Neural progenitor cell (in vitro differentiated cells): ENCODE results near the gene GALM. TPM values are rescaled to one million over a fixed set of nuclear protein-coding genes. Genes with fewer than 3 reads are reported as not detected.

Experiments
- DNase-seq: peaks from one replicate; pipeline ENCODE4 v3.0.0-alpha.2; 2016; ENCODE audit warnings: low spot score
- H2AFZ ChIP-seq: fragments of 200-600 bp; sonication (generic); replicated peaks from 2 replicates; pipeline ENCODE4 v1.6.1; 2016; ENCODE audit warnings: antibody characterized with exemption
- H3F3A ChIP-seq: fragments of 200-600 bp; sonication (generic); 2 replicates; pipeline ENCODE4 v1.6.1; 2016; ENCODE audit warnings: antibody characterized with exemption, low read depth
- H3K27ac ChIP-seq: fragments of 200-600 bp; sonication (generic); 2 replicates; pipeline ENCODE4 v1.5.1; 2016; ENCODE audit warnings: mild to moderate bottlenecking
- H3K27me3 ChIP-seq: fragments of 200-600 bp; sonication (generic); 2 replicates; pipeline ENCODE4 v1.6.1; 2016; ENCODE audit warnings: mild to moderate bottlenecking, moderate library complexity
- H3K36me3 ChIP-seq: fragments of 200-600 bp; sonication (generic); 2 replicates; pipeline ENCODE4 v1.5.1; 2016
- H3K4me1 ChIP-seq: fragments of 200-600 bp; sonication (generic); 2 replicates; pipeline ENCODE4 v1.6.1; 2016; ENCODE audit warnings: mixed run types
- H3K4me2 ChIP-seq: fragments of 200-600 bp; sonication (generic); 2 replicates; pipeline ENCODE4 v1.6.1; 2016
- H3K4me3 ChIP-seq: fragments of 200-600 bp; sonication (generic); 2 replicates; pipeline ENCODE4 v1.5.1; 2016
- H3K79me2 ChIP-seq: fragments of 200-600 bp; sonication (generic); 2 replicates; pipeline ENCODE4 v1.6.1; 2016; ENCODE audit warnings: low read depth
- H3K9ac ChIP-seq: fragments of 200-600 bp; sonication (generic); 2 replicates; pipeline ENCODE4 v1.6.1; 2016
- H3K9me3 ChIP-seq: fragments of 200-600 bp; sonication (generic); 2 replicates; pipeline ENCODE4 v1.5.1; 2016; ENCODE audit warnings: low read depth
- H4K20me1 ChIP-seq: fragments of 200-600 bp; sonication (generic); 2 replicates; pipeline ENCODE4 v1.6.1; 2016; ENCODE audit warnings: low read depth
- H3K27ac Mint-ChIP-seq: 3 replicates; pipeline ENCODE4 v1.8.0; 2021; ENCODE audit warnings: mixed read lengths
- H3K27me3 Mint-ChIP-seq: 2 replicates; pipeline ENCODE4 v1.8.0; 2022; ENCODE audit warnings: low read depth, mild to moderate bottlenecking, inconsistent platforms, moderate library complexity, mixed read lengths; ENCODE audit not compliant: insufficient read depth
- H3K36me3 Mint-ChIP-seq: 3 replicates; pipeline ENCODE4 v1.8.0; 2021; ENCODE audit warnings: mixed read lengths
- H3K4me1 Mint-ChIP-seq: 3 replicates; pipeline ENCODE4 v1.8.0; 2021; ENCODE audit warnings: mixed read lengths
- H3K4me3 Mint-ChIP-seq: 3 replicates; pipeline ENCODE4 v1.8.0; 2021; ENCODE audit warnings: mild to moderate bottlenecking, moderate library complexity, mixed read lengths
- H3K9me3 Mint-ChIP-seq: 3 replicates; pipeline ENCODE4 v1.8.0; 2020; ENCODE audit warnings: mixed read lengths
- CTCF ChIP-seq: fragments of 200-600 bp; sonication (generic); IDR thresholded peaks from 2 replicates; pipeline ENCODE4 v1.5.1; 2017; ENCODE audit warnings: antibody characterized with exemption, mild to moderate bottlenecking
- EZH2 ChIP-seq: fragments of 200-600 bp; sonication (generic); IDR thresholded peaks from 2 replicates; pipeline ENCODE4 v1.6.1; 2017; ENCODE audit warnings: antibody characterized with exemption, mild to moderate bottlenecking, moderate library complexity
- EZH2phosphoT487 ChIP-seq: fragments of 200-600 bp; sonication (generic); IDR thresholded peaks from 2 replicates; pipeline ENCODE4 v1.6.1; 2017; ENCODE audit warnings: antibody characterized with exemption
- total RNA-seq: library from RNA; depleted of rRNA; stranded (reverse); fragments of >200 nt; gene quantifications from 2 replicates; pipeline ENCODE4 v1.2.3, GENCODE V29; 2015; ENCODE audit warnings: low replicate concordance

GALM gene
- total RNA-seq, 1 donor from 2014 or later, result 7.1 TPM

DNA sequence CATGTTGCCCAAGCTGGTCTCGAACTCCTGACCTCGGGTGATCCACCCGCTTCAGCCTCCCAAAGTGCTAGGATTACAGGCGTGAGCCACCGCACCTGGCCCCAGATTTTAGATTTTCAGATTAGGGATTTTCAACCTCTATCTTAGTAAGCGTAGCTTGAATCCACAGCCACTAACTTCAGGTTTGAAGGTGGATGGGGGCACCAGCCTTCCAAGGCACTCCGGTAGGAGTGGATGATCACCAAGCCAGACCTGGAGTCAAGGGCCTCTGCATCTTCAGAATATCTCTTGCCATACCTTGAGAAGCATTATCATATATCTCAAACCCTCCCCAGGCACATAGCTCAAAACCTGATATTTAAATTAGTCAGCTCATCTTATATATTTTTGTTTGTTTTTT is 17.9 kb downstream of the GALM start:
- Histone ChIP-seq H3K9me3 (no peaks in the 10 kb centered on the region), H3F3A (no peaks in the 10 kb centered on the region), H3K4me3 (no peak overlapping the region), H3K4me2 (no peak overlapping the region), H3K4me1 (no peaks in the 10 kb centered on the region), H4K20me1 (no peaks in the 10 kb centered on the region), H3K27me3 (no peaks in the 10 kb centered on the region), H3K9ac (no peak overlapping the region), H3K36me3 (no peaks in the 10 kb centered on the region), H3K27ac (no peak overlapping the region), H2AFZ (no peak overlapping the region), H3K79me2 (no peaks in the 10 kb centered on the region)
- DNase-seq, result no peak
- Mint-ChIP-seq H3K36me3 (peaks cover 21% of the 10 kb centered on the region), H3K9me3 (no peaks in the 10 kb centered on the region), H3K27ac (no peak overlapping the region), H3K4me1 (no peaks in the 10 kb centered on the region), H3K27me3 (no peaks in the 10 kb centered on the region), H3K4me3 (no peak overlapping the region)
- TF ChIP-seq CTCF (no peak), EZH2phosphoT487 (no peak), EZH2 (no peak)

GRCh38 chr2:38685116-38685735 is 19.3 kb downstream of the GALM start:
- H3K9me3 Mint-ChIP-seq, result no peaks in the 10 kb centered on the region
- Histone ChIP-seq H3K9ac (no peak overlapping the region), H4K20me1 (no peaks in the 10 kb centered on the region), H3F3A (no peaks in the 10 kb centered on the region), H2AFZ (no peak overlapping the region), H3K27ac (no peak overlapping the region), H3K27me3 (no peaks in the 10 kb centered on the region), H3K36me3 (no peaks in the 10 kb centered on the region), H3K4me2 (no peak overlapping the region), H3K4me1 (no peaks in the 10 kb centered on the region), H3K4me3 (no peak overlapping the region), H3K79me2 (no peaks in the 10 kb centered on the region), H3K9me3 (no peaks in the 10 kb centered on the region)
- no peaks in the 10 kb centered on the region for H3K27me3 Mint-ChIP-seq
- TF ChIP-seq CTCF (no peak), EZH2phosphoT487 (no peak), EZH2 (no peak)
- H3K27ac Mint-ChIP-seq, result no peak overlapping the region
- no peak for DNase-seq
- no peak overlapping the region for H3K4me3 Mint-ChIP-seq
- H3K36me3 Mint-ChIP-seq, result peaks cover 26% of the 10 kb centered on the region
- no peaks in the 10 kb centered on the region for H3K4me1 Mint-ChIP-seq

GRCh38 chr2:38690499-38691420 is 24.8 kb downstream of the GALM start:
- no peaks in the 10 kb centered on the region for H3K4me1 ChIP-seq
- no peaks in the 10 kb centered on the region for H3F3A ChIP-seq
- H3K4me3 ChIP-seq, result no peak overlapping the region
- no peak overlapping the region for H2AFZ ChIP-seq
- H4K20me1 ChIP-seq, result no peaks in the 10 kb centered on the region
- H3K79me2 ChIP-seq, result no peaks in the 10 kb centered on the region
- Mint-ChIP-seq H3K4me3 (no peak overlapping the region), H3K27me3 (no peaks in the 10 kb centered on the region), H3K36me3 (peaks cover 14% of the 10 kb centered on the region), H3K4me1 (no peaks in the 10 kb centered on the region), H3K27ac (no peak overlapping the region), H3K9me3 (no peaks in the 10 kb centered on the region)
- no peaks in the 10 kb centered on the region for H3K36me3 ChIP-seq
- no peak overlapping the region for H3K4me2 ChIP-seq
- no peak overlapping the region for H3K27ac ChIP-seq
- H3K9me3 ChIP-seq, result no peaks in the 10 kb centered on the region
- H3K9ac ChIP-seq, result no peak overlapping the region
- TF ChIP-seq EZH2 (no peak), EZH2phosphoT487 (no peak)
- DNase-seq, result no peak
- no peaks in the 10 kb centered on the region for H3K27me3 ChIP-seq

DNA sequence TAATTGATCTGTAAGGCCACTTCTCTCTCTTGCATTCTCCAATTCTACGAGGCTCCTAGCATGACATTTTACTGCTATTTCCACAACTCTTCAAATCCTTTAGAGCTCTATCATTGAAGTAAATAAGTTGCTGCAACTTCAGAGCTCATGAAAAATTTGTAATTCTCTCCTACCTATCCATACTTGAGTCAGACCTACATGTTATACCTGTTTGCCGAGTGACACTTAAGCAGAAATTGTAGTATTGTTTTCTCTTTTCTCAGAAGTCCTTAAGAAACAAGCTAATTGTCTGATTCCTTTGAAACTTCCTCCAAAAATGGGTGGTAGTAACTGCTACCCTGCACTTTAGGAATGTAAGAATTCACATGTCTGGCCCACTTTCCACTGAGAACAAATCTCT is 26.1 kb downstream of the GALM start:
- H3K27me3 Mint-ChIP-seq, result no peaks in the 10 kb centered on the region
- Histone ChIP-seq H3K4me1 (no peaks in the 10 kb centered on the region), H3K4me2 (no peak overlapping the region), H3K36me3 (no peaks in the 10 kb centered on the region), H3K27ac (no peak overlapping the region), H3K79me2 (no peaks in the 10 kb centered on the region), H3F3A (no peaks in the 10 kb centered on the region), H3K27me3 (no peaks in the 10 kb centered on the region), H3K4me3 (no peak overlapping the region), H3K9me3 (no peaks in the 10 kb centered on the region), H4K20me1 (no peaks in the 10 kb centered on the region), H2AFZ (no peak overlapping the region), H3K9ac (no peak overlapping the region)
- DNase-seq, result no peak
- no peak overlapping the region for H3K27ac Mint-ChIP-seq
- no peaks in the 10 kb centered on the region for H3K4me1 Mint-ChIP-seq
- no peak overlapping the region for H3K4me3 Mint-ChIP-seq
- H3K9me3 Mint-ChIP-seq, result no peaks in the 10 kb centered on the region
- TF ChIP-seq EZH2, result no peak
- TF ChIP-seq CTCF, result no peak
- TF ChIP-seq EZH2phosphoT487, result no peak
- H3K36me3 Mint-ChIP-seq, result peaks cover 14% of the 10 kb centered on the region
